GM18511 (cell line): ENCODE results near the gene SLC39A11.
"Not testable (repeated sequence)": the region's sequence is repeated elsewhere in the genome, so short reads cannot be mapped to it uniquely, and the experiment has no call there.

Source experiments
- ATAC-seq: cut with Tn5 transposase; IDR thresholded peaks from one replicate; pipeline ENCODE4 v1.9.1; 2021; ENCODE audit warnings: mild to moderate bottlenecking, moderate library complexity; ENCODE audit not compliant: unreplicated experiment

Gene SLC39A11

DNA sequence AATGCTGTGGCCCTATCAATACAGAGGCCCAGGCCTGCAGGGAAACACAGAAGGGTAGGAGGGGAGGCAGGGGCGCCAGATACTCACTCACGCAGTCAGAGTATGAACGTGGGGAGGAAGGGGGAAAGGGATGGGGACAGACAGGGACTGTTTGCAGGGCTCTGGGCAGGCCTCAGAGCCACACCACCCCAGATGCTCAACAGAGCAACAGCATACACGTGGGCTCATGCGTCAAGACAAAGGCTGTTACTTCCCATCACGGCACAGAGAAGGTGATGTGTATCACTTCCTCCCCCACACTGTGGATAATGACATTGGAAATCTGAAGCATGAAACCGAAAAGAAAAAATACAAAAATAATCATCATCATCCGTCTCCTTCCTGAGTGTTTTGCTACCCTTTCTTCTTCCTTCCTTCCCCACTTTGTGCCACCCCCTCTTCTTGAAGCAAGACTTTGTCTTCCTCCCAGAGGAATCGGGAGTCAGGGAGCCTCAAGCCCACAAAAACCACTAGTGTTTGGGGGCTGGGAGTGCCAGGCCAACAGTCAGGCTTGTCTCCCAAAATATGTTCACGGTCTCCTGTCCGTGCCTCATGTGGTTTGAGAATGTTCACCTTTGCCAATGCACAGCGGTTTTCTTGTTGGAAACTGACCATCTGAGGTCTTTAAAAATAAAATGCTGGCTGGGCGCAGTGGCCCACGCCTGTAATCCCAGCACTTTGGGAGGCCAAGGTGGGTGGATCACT, 20.1 kb downstream of the SLC39A11 start:
- ATAC-seq, result no peak

DNA sequence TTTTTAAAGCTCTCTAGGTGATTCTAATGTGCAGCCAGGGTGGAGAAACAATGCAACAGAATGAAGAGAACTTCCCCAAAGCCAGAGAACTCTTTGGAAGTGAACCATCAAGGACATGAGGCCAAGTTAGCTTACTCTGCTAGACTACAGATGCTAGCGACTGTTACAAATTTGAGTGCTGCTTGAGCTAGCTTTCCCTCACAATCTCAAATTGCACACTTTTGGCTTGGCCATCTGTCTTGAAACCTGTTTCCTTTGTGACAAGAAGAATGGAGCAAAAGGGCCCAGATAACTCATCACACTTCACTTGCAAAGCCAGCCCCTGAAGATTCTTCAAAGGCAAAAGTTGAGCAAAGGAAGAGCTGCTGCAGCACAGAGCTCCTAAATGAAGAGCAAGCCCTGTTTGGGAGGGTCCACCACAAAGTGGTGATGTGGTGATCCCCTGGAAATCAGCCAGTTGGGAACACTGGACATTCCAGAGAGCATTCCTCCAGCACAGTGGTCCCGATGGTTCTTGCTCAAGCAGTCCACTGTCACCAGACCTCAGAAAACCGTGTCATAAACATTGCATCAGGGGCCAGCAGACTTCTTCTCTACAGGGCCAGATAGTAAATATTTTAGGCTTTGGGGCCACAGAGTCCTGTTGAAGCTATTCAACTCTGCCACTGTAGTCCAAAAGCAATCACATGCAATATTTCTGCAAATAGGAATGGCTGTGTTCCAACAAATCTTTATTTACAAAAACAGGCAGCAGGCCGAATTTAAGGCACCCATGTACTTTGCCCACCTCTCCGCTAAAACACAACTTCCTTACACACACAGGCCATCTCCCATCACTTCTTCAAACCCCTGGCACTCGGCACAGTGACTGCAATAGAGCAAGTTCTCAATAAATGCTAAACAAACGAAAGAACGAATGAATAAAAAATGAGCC, 21.2 kb downstream of the SLC39A11 start:
- no peak for ATAC-seq

DNA sequence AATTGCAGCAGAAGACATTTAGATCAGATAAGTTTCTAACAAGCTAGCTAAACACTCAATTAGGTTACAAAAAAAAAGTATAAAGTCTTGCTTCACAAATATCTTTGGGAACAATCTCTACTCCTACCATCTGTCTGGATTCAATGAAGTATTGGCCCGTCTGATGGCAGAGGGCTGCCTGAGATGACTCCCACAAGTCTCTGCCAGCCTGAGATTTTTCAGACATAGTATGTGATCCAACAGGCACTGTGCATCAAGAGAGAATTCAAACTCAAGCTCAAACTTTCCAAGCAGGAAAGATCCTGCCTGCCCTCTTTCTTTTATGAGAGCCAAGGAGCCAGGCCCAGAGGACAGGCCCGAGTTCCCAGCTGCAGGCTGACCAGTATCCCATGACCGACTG, 22.6 kb downstream of the SLC39A11 start:
- ATAC-seq, result no peak

DNA sequence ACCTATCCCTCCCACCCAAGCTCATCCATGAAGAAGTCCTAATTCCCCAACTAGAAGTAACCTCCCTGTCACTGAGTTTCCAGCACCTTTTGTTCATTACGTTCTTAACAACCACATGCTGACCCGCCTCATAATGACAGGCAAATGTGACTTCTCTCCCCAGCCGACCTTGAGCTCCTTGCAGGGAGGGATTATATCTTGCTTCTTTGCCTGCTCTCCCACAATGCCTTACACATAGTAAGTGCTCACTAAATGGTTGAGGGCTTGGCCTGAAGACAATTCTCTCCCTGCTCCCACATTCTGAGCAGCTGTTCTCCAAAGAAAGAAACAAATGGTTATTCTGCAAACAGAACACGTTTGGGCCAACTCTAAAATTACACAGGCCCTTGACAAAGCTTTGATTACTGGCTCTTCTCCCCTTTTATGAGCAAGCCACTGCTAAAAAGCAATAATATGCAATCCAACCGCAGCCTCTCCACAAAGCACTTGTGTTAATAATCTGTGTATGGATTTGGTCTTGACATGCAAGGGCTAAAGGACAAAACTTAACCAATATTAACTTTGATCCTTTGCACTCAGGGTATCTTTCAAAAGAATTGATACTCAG, 23.2 kb downstream of the SLC39A11 start:
- ATAC-seq, result no peak

DNA sequence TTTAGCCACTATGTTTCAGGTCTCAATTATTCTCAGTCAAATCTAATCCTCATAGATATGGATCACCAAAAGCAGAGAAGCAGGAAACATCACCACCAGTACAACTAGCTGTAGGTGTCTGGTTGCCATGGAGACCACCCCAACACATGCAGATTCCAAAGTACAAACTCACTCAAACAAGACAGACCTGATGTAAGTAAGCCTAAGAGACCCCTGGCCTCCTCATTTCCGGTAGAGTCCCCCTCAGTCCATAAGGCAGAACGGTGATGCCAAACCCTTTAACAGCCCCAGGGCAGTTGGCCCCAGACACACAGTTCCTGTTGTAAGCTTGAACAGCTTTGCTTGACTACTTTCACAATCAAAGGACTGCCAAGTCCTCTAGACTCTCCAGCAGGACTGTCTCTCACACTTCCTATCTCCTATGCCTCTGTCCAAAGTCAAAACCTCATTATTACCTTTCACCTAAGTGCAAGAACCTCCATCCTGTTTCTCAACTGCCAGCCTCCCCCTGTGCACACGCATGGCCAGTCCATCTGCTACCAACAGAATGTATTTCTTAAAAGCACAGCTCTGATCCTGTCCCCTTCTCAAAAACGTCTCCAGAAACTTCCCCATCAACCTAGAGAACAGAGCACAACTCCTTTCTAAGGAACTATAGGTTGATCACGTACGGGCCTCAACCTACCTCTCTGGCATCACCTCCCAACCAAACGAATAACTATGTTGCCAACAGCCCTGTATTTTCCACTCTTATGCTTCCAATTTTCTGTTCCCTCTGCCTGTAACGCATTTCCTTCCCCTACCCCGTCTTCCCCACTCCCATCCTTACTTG, 23.9 kb downstream of the SLC39A11 start:
- ATAC-seq, result no peak

DNA sequence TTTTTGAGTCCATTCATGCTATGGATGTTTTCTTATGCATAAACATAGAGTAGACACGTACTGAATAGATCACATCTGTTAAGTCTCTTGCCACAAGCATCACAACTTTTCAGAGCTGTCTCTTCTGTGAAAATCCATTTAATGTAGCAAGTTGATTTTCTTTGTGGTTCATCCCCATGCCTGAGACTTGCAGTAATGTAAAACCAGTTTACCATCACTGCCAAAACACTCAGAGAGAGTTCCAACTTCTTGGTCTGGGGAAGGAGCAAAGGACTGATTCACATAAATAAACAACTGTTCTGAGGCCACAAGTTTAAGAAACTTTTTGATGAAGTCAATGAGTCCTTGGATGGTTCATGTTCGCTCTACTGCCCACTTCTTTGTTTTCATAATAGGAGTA, 24.8 kb downstream of the SLC39A11 start:
- ATAC-seq, result not testable (repeated sequence)

DNA sequence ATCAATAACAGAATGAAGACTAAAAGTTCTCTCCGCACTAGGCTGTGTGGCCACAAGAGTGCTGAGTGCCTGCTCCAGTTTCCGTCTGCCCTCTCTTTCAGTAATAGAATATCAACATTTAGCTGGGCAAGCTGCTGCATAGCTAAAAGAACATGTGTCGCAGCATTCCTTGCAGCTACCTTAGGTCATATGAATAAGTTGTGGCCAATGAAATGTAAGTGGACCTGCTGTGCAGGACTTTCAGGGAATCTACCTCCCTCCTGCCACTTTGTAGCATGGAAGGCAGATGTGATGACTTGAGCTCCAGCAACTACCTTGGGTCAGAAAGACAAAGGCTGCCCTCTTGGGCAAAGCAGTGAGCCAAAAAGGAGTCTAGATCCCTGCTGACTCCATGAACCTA, 25.4 kb downstream of the SLC39A11 start:
- ATAC-seq, result no peak

DNA sequence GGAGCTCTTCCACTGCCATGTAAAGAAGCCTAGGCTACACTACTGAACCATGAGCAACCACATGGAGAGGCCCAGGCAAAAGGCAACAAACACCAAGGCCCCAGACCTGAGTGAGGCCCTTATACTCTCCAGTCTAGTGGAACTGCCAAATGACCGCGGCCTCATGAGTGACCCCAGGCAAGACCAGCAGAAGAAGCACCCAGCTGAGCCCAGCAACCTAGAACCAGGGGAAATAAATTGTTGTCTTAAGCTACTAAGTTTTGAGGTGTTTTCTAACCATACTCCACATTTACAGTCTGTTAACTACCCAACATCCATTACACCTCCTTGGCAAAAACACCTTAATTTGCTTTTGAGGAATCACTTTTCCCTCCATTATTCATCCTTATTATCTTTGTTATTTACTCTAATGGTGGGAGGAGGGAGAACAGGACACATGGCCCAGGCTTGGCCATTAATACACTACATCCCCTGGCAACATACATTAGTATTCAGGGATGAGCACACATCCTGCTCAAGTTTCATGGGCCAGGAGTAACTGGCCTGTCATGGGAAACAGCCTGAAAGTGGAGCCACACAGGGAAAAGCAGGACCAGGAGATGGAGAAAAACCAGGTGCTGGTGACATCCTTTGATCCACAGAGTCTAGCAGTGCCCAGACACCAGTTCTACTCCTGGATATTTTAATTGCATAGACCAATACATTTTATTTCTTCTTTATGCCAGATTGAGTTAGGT, 26.2 kb downstream of the SLC39A11 start:
- ATAC-seq, result no peak

DNA sequence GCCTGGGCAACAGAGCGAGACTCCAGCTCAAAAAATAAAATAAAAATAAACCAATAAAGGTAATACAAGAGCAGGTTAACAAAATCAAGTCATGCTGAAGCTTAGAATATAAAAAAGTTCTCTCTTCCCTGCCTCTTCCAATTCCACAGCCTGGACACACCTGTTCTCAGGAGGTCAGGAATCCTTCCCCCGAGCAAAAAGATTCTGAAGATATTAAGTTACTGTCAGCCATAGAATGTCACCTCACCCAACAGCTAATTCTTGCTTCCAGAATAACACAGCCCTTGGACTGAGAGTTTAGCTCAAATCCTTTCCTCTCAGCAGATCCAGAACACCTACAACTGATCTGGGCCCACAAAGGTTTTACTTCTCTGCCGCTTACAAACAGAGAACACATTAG, 27.1 kb downstream of the SLC39A11 start:
- ATAC-seq, result no peak

DNA sequence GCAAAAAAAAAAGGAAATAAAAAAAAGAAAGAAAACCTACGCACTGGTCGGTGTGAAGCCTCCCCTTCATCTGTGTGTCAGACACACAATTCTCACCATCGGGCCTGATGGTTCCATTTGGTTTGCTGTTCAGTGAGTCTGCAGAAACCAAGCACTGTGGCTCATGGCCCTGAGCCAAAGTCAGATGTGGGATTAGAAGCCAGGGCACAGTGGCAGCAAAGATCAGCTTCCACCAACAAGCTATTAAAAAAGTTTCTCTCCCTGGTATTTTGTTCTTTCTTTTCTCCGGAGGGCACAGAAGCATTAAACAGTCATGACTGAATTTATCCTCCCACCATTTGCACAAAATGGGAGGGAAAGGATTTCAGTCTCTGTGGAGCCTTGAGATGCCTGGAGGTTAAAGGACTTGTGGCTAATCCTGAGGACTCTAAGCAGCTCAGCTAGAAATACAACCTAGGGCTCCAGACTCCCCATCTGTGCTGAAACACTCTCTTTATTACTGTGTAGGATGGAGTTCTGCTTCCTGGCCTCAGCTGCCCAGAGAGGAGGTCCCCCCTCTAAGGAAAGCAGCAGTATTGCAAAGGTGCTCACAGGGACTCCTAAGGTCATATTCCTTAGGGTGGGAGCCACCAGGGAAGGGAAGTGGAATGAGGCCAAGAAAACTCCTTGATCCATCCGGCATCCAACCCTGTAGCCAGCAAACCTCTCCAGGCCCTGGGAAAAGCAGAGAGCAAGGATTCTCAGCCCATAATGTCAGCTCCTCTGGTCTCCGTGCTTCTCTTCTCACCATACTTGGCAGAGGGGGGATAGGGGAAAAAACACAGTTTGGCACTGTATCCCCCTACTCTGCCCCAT, 28.2 kb downstream of the SLC39A11 start:
- no peak for ATAC-seq

DNA sequence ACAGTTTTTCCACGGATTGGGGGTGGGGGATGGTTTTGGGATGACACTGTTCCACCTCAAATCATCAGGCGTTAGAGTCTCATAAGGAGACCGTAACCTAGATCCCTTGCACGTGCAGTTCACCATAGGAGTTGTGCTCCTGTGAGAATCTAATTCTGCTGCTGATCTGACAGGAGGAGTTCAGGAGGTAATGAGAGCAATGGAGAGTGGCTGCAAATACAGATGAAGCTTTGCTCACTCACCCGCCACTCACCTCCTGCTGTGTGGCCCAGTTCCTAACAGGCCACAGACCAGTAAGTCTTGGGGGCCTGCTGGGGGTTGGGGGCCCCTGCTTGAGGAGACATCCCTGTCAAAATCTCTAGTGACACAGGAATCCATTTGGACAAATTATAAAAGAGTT, 29.8 kb downstream of the SLC39A11 start:
- no peak for ATAC-seq

DNA sequence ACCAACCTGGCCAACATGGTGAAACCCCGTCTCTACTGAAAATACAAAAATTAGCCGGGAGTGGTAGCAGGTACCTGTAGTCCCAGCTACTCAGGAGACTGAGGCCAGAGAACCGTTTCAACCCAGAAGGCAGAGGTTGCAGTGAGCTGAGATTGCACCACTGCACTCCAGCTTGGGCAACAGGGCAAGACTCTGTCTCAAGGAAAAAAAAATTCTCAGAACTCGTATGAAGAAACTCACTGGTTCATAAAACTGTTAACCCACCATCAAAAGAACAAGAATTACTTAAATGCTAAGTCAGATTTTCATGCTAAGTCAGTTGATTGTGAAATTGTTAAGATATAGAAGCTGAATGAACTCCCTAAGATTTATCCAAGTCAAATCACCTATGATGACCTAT, 31.3 kb downstream of the SLC39A11 start:
- ATAC-seq, result no peak

DNA sequence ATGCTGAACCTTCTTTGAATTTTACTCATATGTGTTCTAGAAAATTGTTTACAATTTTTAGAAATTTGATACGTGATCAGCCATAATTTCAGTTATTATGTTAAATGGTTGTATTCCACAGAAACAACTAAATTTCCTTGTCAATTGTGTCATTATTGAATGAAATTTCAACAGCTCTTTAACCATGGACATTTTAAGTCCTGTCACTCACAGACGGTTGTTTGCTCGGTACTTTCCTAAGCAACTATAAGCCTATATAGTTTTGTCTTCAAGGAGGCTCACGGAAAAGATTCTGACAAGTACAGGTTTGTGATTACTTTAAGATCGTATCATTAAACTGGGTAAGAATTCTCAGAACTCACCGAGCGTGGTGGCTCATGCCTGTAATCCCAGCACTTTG, 31.8 kb downstream of the SLC39A11 start:
- no peak for ATAC-seq

DNA sequence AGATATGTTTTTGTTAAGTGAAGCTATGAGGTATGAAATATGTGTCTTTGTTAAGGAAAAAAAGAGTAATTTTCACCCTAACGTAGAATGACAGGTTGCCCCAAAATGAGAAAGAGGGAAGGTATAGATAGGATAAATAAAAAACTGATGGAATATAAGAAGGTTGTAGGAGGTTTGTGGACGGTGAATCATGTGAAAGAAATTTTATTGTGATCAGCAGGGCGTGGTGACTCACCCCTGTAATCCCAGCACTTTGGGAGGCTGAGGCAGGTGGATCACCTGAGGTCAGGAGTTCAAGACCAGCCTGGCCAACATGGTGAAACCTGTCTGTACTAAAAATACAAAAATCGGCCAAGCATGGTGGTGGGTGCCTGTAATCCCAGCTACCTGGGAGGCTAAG, 32.8 kb downstream of the SLC39A11 start:
- not testable (repeated sequence) for ATAC-seq

DNA sequence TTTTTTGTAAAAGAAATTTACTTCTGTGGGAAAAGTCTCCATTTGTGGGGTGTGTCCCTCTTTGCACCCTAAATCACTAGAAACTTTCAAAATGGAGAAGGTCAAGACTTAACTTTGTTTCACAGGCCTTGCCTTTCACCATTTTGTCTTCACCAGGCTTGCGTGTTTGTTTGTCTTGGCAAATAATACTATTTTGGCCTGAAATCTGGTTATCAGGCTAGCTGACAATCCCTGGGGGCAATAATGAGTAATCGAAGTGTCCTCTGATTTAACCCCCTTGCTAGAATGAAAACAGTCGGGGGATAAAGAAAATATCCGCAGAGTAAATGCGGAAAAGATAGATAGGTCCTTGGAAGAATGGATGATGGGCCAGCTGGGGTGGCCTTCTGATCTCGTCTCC, 34.5 kb downstream of the SLC39A11 start:
- no peak for ATAC-seq

DNA sequence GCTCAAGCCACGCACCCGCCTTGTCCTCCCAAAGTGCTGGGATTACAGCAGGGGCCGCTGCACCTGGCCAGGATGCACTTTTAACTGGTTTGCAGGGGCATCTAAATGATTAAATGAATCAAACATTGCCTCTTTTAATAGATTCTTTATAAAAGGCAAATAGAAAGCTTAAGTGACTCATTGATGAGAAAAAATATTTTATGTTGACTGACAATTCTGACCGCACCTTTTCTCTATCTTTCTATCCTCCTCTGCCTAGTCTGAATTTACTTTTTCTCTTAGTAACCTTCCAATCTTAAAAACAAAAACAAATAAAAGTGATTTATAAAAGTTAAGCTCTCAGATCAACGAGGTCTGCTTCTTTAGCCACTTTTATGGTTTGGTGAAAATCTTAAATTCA, 35.3 kb downstream of the SLC39A11 start:
- no peak for ATAC-seq

DNA sequence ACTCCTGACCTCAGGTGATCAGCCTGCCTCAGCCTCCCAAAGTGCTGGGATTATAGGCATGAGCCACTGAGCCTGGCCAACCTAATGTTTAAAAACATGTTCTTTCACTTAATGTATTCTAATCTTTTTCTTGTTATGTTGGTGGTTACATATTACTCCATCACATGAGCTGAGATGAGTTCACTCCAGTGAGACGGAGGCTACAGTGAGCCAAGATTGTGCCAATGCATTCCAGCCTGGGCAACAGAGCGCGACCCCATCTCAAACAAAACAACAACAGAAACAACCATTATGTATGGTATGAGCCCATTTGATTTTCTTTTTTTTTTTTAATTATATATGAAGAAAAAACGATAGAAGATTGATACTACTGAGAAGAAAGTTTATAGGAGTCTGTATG, 39.6 kb downstream of the SLC39A11 start:
- ATAC-seq, result no peak

DNA sequence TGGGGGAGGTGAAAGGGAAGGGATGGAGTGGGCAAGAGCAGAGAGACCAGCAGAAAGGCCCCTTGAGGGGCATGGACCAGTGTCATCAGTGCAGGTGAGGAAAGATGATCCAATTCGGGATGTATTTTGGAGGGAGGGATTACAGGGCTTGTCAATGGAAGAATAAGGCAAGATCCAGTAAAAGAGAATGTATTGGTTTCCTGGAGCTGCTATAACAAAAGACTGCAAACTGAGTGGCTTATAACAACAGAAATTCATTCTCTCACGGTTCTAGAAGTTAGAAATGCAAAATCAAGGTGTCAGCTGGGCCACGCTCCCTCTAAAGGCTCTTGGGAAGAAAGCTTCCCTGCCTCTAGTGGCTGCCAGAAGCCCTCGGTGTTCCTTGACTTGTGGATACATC, 41.7 kb downstream of the SLC39A11 start:
- ATAC-seq, result no peak

DNA sequence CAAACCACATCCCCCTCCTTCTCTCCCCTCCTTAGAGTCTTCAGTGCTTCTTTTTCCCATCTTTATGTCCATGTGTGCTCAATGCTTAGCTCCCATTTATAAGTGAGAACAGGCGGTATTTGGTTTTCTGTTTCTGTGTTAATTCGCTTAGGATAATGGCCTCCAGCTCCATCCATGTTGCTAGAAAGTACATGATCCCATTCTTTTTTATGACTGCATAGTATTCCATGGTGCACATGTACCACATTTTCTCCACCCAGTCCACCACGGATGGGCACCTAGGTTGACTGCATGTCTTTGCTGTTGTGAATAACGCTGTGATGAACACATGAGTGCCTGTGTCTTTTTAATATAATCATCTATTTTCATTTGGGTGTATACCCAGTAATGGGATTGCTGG, 44.3 kb downstream of the SLC39A11 start:
- no peak for ATAC-seq
